Body of pancreas (tissue), 4 donors: Measurements from ENCODE around the gene DLGAP1. TPM values are rescaled to one million over a fixed set of nuclear protein-coding genes. Genes with fewer than 3 reads are reported as not detected.
A peak's percentile ranks its signal among the peaks of the same experiment; 100 is the strongest.
"Not testable (repeated sequence)": the region's sequence is repeated elsewhere in the genome, so short reads cannot be mapped to it uniquely, and the experiment has no call there.

Experiments
- ATAC-seq: fragments of 150-250 bp; one replicate; pipeline ENCODE4 v1.9.1; 2016
- DNase-seq, 4 donors: peaks; one replicate each; pipeline ENCODE4 v3.0.0-alpha.2; 2019
- H3K27ac ChIP-seq, 4 donors: fragments of 200-600 bp; sonication (generic); 1 replicate in 3 of 4; 2 replicates in 1 of 4; pipeline versions ENCODE4 v1.5.1 to v1.6.1; 2016 to 2019; ENCODE audit warnings: mild to moderate bottlenecking in 1 of 4, mixed read lengths in 1 of 4, moderate library complexity in 1 of 4
- H3K27me3 ChIP-seq, 2 donors: fragments of 200-600 bp; sonication (generic); one replicate each; pipeline ENCODE4 v1.6.0; 2016; ENCODE audit warnings: mild to moderate bottlenecking in 1 of 2
- H3K36me3 ChIP-seq, 2 donors: fragments of 200-600 bp; sonication (generic); replicated peaks in 1 of 2; 2 replicates each; pipeline ENCODE4 v1.5.1; 2016; ENCODE audit warnings: low read depth in 2 of 2; ENCODE audit not compliant: insufficient read depth in 1 of 2
- H3K4me1 ChIP-seq: fragments of 200-600 bp; sonication (generic); one replicate; pipeline ENCODE4 v1.6.0; 2016
- H3K4me3 ChIP-seq, 2 donors: fragments of 200-600 bp; sonication (generic); 1 replicate in 1 of 2; 2 replicates in 1 of 2; pipeline ENCODE4 v1.5.1; 2016 to 2019
- H3K9me3 ChIP-seq, 3 donors: fragments of 200-600 bp; sonication (generic); 1 replicate in 2 of 3; 2 replicates in 1 of 3; pipeline ENCODE4 v1.5.1; 2016
- CTCF ChIP-seq, 7 experiments: fragments of 450-650 bp in 4 of 7; fragments of 200-600 bp in 3 of 7; sonication (generic) in 3 of 7; IDR thresholded peaks; one replicate each; pipeline ENCODE4 v1.5.1; 2016 to 2019; ENCODE audit warnings: antibody characterized with exemption in 7 of 7
- POLR2A ChIP-seq, 3 donors: fragments of 450-650 bp; IDR thresholded peaks; one replicate each; pipeline ENCODE4 v1.6.1; 2016; ENCODE audit warnings: antibody characterized with exemption in 3 of 3, mild to moderate bottlenecking in 2 of 3
- WGBS, 2 donors: methylation state at CpG; one replicate each; pipeline ENCODE4 v1.1.5; 2017; 5-methylcytosine and 5-hydroxymethylcytosine counted together
- intact Hi-C: fragments of 100-400 bp; cut with DNase I; formaldehyde crosslinking; loops from one replicate; pipeline ENCODE4 v1.15.1; 2023
- total RNA-seq, 2 donors: library from RNA; depleted of rRNA; stranded (reverse); fragments of >200 nt; gene quantifications; one replicate each; pipeline ENCODE4 v1.1.0, GENCODE V29; 2016

Gene DLGAP1
- total RNA-seq, 2 donors from 2014 or later = 0.52 to 7.9 TPM

- H3K4me3 ChIP-seq = no peak overlapping the region
- intact Hi-C loops = no loop called here
- H3K9me3 ChIP-seq = no peaks in the 10 kb centered on the region
- H3K27ac ChIP-seq = peak overlapping the region; percentile 69 to 93 (median 85)
- TF ChIP-seq POLR2A (IDR thresholded peaks at IDR 0.05) (no peak), CTCF (IDR thresholded peaks at IDR 0.05) (no peak)
- no peak for DNase-seq
- H3K36me3 ChIP-seq = no peaks in the 10 kb centered on the region
- no peaks in the 10 kb centered on the region for H3K27me3 ChIP-seq
- 11 to 14% methylated on average over 4 of the region's 4 CpGs for WGBS, 2 donors
- peaks cover 40% of the 10 kb centered on the region for H3K4me1 ChIP-seq
- no peak for ATAC-seq
Measured at GRCh38 chr18:3604235-3604497, 850.9 kb downstream of the DLGAP1 start.

- Histone ChIP-seq H3K27me3 (no peaks in the 10 kb centered on the region), H3K4me1 (peaks cover 40% of the 10 kb centered on the region), H3K4me3 (no peak overlapping the region), H3K9me3 (no peaks in the 10 kb centered on the region), H3K36me3 (no peaks in the 10 kb centered on the region), H3K27ac (peak overlapping the region; percentile 69 to 93 (median 85))
- TF ChIP-seq CTCF (IDR thresholded peaks at IDR 0.05) (no peak), POLR2A (IDR thresholded peaks at IDR 0.05) (peak in 1 of 3 donors; percentile 11)
- 4 to 7% methylated on average over 12 of the region's 12 CpGs for WGBS, 2 donors
- intact Hi-C loops = no loop called here
- peak; percentile 73 for ATAC-seq
- peak; percentile 63 to 82 (median 78) for DNase-seq
Measured at GRCh38 chr18:3603421-3604234, 851.5 kb downstream of the DLGAP1 start.

- 93 to 94% methylated on average over 12 of the region's 12 CpGs for WGBS, 2 donors
- H3K4me1 ChIP-seq = peaks cover 52% of the 10 kb centered on the region
- H3K36me3 ChIP-seq, ATAC-seq, DNase-seq, H3K27me3 ChIP-seq, intact Hi-C loops, H3K27ac ChIP-seq, H3K4me3 ChIP-seq, H3K9me3 ChIP-seq: not testable (repeated sequence)
Measured at GRCh38 chr18:3601106-3601755, 853.9 kb downstream of the DLGAP1 start.

GRCh38 chr18:3599861-3600260 is 855.2 kb downstream of the DLGAP1 start:
- H3K27me3 ChIP-seq = no peaks in the 10 kb centered on the region
- no peaks in the 10 kb centered on the region for H3K36me3 ChIP-seq
- peaks cover 53% of the 10 kb centered on the region for H3K4me1 ChIP-seq
- no peak overlapping the region for H3K4me3 ChIP-seq
- H3K9me3 ChIP-seq = no peaks in the 10 kb centered on the region
- 92 to 93% methylated on average over 6 of the region's 6 CpGs for WGBS, 2 donors
- H3K27ac ChIP-seq = no peak overlapping the region
- ATAC-seq (no peak), DNase-seq (no peak)
- intact Hi-C loops = no loop called here
- TF ChIP-seq CTCF (IDR thresholded peaks at IDR 0.05) = no peak
- TF ChIP-seq POLR2A (IDR thresholded peaks at IDR 0.05) = no peak

GRCh38 chr18:3599195-3599594 is 855.9 kb downstream of the DLGAP1 start:
- Histone ChIP-seq H3K27me3 (no peaks in the 10 kb centered on the region), H3K9me3 (no peaks in the 10 kb centered on the region), H3K27ac (no peak overlapping the region), H3K4me1 (peaks cover 52% of the 10 kb centered on the region), H3K4me3 (no peak overlapping the region), H3K36me3 (no peaks in the 10 kb centered on the region)
- DNase-seq (no peak), ATAC-seq (no peak)
- TF ChIP-seq POLR2A (IDR thresholded peaks at IDR 0.05) = no peak
- no peak for TF ChIP-seq CTCF (IDR thresholded peaks at IDR 0.05)
- intact Hi-C loops = no loop called here
- 75 to 86% methylated on average over 7 of the region's 7 CpGs for WGBS, 2 donors
